ENCODE results near the gene MPDZ.

DNA sequence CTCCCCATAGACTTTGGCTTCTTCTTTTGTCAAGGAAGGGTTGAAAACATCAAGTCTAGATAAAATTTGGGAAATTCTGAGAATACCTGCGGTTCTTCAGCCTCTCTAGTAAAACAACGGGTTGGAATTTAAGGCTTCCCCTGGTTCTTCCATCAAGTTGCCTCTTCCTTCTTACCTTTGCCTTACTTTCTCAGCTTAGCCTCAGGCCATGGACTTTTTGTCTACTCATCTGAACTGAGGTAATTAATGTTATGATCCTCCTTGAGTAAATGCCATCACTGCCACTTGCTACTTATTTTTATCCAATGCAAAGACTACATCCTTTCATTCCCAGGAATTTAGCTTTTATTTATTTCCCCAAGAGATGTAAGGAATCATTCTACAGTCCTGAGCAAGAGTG, 184.4 kb downstream of the MPDZ start:
- TF ChIP-seq POLR2A (IDR thresholded peaks at IDR 0.05; ENCODE audit: low read depth, low read length) (no peak), TAF1 (IDR thresholded peaks at IDR 0.05; ENCODE audit: borderline replicate concordance, low read depth, low read length) (no peak)
